ENCODE data around the gene CXCR5.

The CXCR5 gene

GRCh38 chr11:118933486-118933885, 49.8 kb downstream of the CXCR5 start:
- Mint-ChIP-seq H3K27ac (no peak overlapping the region), H3K4me1 (ENCODE audit: low read depth) (peaks cover 20% of the 10 kb centered on the region), H3K36me3 (ENCODE audit: low read depth) (no peaks in the 10 kb centered on the region), H3K27me3 (no peaks in the 10 kb centered on the region), H3K9me3 (no peaks in the 10 kb centered on the region), H3K4me3 (no peak overlapping the region)

- no peak overlapping the region for H3K4me3 Mint-ChIP-seq
Observed at GRCh38 chr11:118935376-118935775, 51.7 kb downstream of the CXCR5 start.

GRCh38 chr11:118938491-118939403, 55.1 kb downstream of the CXCR5 start:
- Mint-ChIP-seq H3K4me1 (ENCODE audit: low read depth) (peaks cover 39% of the 10 kb centered on the region), H3K9me3 (no peaks in the 10 kb centered on the region), H3K36me3 (ENCODE audit: low read depth) (no peaks in the 10 kb centered on the region), H3K27ac (peak overlapping the region; percentile 55), H3K27me3 (no peaks in the 10 kb centered on the region), H3K4me3 (no peak overlapping the region)

More at GRCh38 chr11:118935376-118935775, 51.7 kb downstream of the CXCR5 start:
- H3K27ac Mint-ChIP-seq, result no peak overlapping the region
- no peaks in the 10 kb centered on the region for H3K36me3 Mint-ChIP-seq (ENCODE audit: low read depth)
- peaks cover 33% of the 10 kb centered on the region for H3K4me1 Mint-ChIP-seq (ENCODE audit: low read depth)
- H3K27me3 Mint-ChIP-seq, result no peaks in the 10 kb centered on the region
- H3K9me3 Mint-ChIP-seq, result no peaks in the 10 kb centered on the region

GRCh38 chr11:118939404-118939915, 55.8 kb downstream of the CXCR5 start:
- no peaks in the 10 kb centered on the region for H3K27me3 Mint-ChIP-seq
- no peaks in the 10 kb centered on the region for H3K9me3 Mint-ChIP-seq
- no peak overlapping the region for H3K4me3 Mint-ChIP-seq
- H3K27ac Mint-ChIP-seq, result peak overlapping the region; percentile 85
- peaks cover 39% of the 10 kb centered on the region for H3K4me1 Mint-ChIP-seq (ENCODE audit: low read depth)
- no peaks in the 10 kb centered on the region for H3K36me3 Mint-ChIP-seq (ENCODE audit: low read depth)

- Mint-ChIP-seq H3K9me3 (no peaks in the 10 kb centered on the region), H3K27me3 (no peaks in the 10 kb centered on the region), H3K4me1 (ENCODE audit: low read depth) (peaks cover 39% of the 10 kb centered on the region), H3K36me3 (ENCODE audit: low read depth) (no peaks in the 10 kb centered on the region), H3K4me3 (peak overlapping the region; percentile 37), H3K27ac (peak overlapping the region; percentile 85)
Observed at GRCh38 chr11:118939953-118940598, 56.4 kb downstream of the CXCR5 start.

- no peak overlapping the region for H3K4me3 Mint-ChIP-seq
Observed at GRCh38 chr11:118947091-118947490, 63.4 kb downstream of the CXCR5 start.

More at GRCh38 chr11:118947091-118947490, 63.4 kb downstream of the CXCR5 start:
- Mint-ChIP-seq H3K36me3 (ENCODE audit: low read depth) (no peaks in the 10 kb centered on the region), H3K27me3 (no peaks in the 10 kb centered on the region), H3K27ac (no peak overlapping the region), H3K4me1 (ENCODE audit: low read depth) (peaks cover 4% of the 10 kb centered on the region), H3K9me3 (no peaks in the 10 kb centered on the region)
